Heart left ventricle (tissue), 16 donors: ENCODE data around the gene ANKRD39. TPM values are rescaled to one million over a fixed set of nuclear protein-coding genes. Genes with fewer than 3 reads are reported as not detected.

ENCODE experiments used
- ATAC-seq, 4 donors: fragments of 200-7000 bp; cut with Tn5 transposase; one replicate each; pipeline ENCODE4 v1.9.1; 2020 to 2022; ENCODE audit warnings: moderate library complexity in 4 of 4, mild to moderate bottlenecking in 3 of 4, moderate number of reproducible peaks in 1 of 4
- DNase-seq, 5 donors: peaks; one replicate each; pipeline ENCODE4 v3.0.0-alpha.2; 2020
- H3K27ac ChIP-seq, 12 donors: fragments of 200-600 bp; sonication (generic) in 4 of 12; one replicate each; pipeline versions ENCODE4 v1.5.0 to v1.8.0; 2016 to 2022; ENCODE audit warnings: mild to moderate bottlenecking in 2 of 12
- H3K27me3 ChIP-seq, 9 donors: fragments of 200-600 bp; sonication (generic) in 2 of 9; one replicate each; pipeline versions ENCODE4 v1.5.1 to v1.8.0; 2016 to 2022; ENCODE audit warnings: mild to moderate bottlenecking in 3 of 9
- H3K36me3 ChIP-seq, 9 donors: fragments of 200-600 bp; sonication (generic) in 2 of 9; one replicate each; pipeline versions ENCODE4 v1.5.0 to v1.8.0; 2018 to 2022; ENCODE audit warnings: mild to moderate bottlenecking in 2 of 9
- H3K4me1 ChIP-seq, 12 donors: fragments of 200-600 bp; sonication (generic) in 4 of 12; one replicate each; pipeline versions ENCODE4 v1.5.0 to v1.8.0; 2016 to 2022; ENCODE audit warnings: mild to moderate bottlenecking in 3 of 12
- H3K4me3 ChIP-seq, 12 donors: fragments of 200-600 bp; sonication (generic) in 4 of 12; one replicate each; pipeline versions ENCODE4 v1.5.0 to v1.8.0; 2017 to 2022; ENCODE audit warnings: mild to moderate bottlenecking in 9 of 12, moderate library complexity in 4 of 12
- H3K9me3 ChIP-seq, 12 donors: fragments of 200-600 bp; sonication (generic) in 4 of 12; one replicate each; pipeline versions ENCODE4 v1.5.0 to v1.8.0; 2016 to 2022; ENCODE audit warnings: mild to moderate bottlenecking in 1 of 12
- POLR2A ChIP-seq, 2 donors: fragments of 450-650 bp; IDR thresholded peaks; one replicate each; pipeline ENCODE4 v1.6.1; 2017; ENCODE audit warnings: antibody characterized with exemption in 2 of 2, mild to moderate bottlenecking in 2 of 2, moderate library complexity in 2 of 2
- WGBS, 4 donors: extraction: QIAGEN DNeasy Blood & Tissue Kit in 2 of 4; methylation state at CpG; one replicate each; pipeline versions ENCODE4 v1.1.5 to v1.1.7; 2013 to 2018; 5-methylcytosine and 5-hydroxymethylcytosine counted together
- intact Hi-C, 10 donors: fragments of 100-400 bp; cut with DNase I; formaldehyde crosslinking; loops; one replicate each; pipeline versions ENCODE4 v1.11.1 to v1.14.2; 2022
- polyA plus RNA-seq, 2 donors: library from polyadenylated mRNA; stranded (reverse); fragments of 200-250 nt; gene quantifications; one replicate each; pipeline ENCODE4 v1.2.3, GENCODE V29; 2013
- total RNA-seq, 9 donors: library from RNA; depleted of rRNA in 2 of 9; stranded (reverse); fragments of >200 nt in 2 of 9; fragmentation: NEBNext Ultra II Directional in 3 of 9; extraction: Animal tissue kit (Norgen Biotek cat#: 25700) in 3 of 9; gene quantifications; one replicate each; pipeline versions ENCODE4 v1.1.0 to v1.2.4, GENCODE V29; 2016 to 2023
- TF ChIP-seq, protein P1 (sequence below), 12 donors: fragments of 200-600 bp; sonication (generic) in 4 of 12; IDR thresholded peaks; one replicate each; pipeline versions ENCODE4 v1.5.0 to v1.8.0; 2018 to 2022; ENCODE audit warnings: antibody characterized with exemption in 12 of 12, mild to moderate bottlenecking in 5 of 12
- donor health status: ischemic (EF 13 %, LVEDD 7.1; RV severe dilation, severe dysfunction).
- donor health status: healthy with polysubstance abuse.
- donor health status: DM: no; HTN: yes; CAD: no.
- donor health status: DM: no; HTN: no; CAD: no.
- donor health status: ischemic (EF 25% LVEDD 6.9; RV normal size, moderate dysfunction).
- donor health status: ischemic (EF 25% LVEDD 5.7; RV mildly dilated, moderate dysfunction).
- donor health status: healthy.
- donor health status: DM: yes; HTN: yes; CAD: no.
- donor health status: ischemic (EF 35%, LVEDD 5.7; RV mildly dilated, moderate dysfunction).
- donor health status: nonischemic (EF 11% LVEDD 7.7; RV severe dilation, severe dysfunction).
- donor health status: DM: yes; HTN: yes; CAD: no.
- donor health status: PGD.
- donor health status: ischemic (EF 29% LVEDD 5.4; RV normal size, mild dysfunction).
- donor health status: nonischemic (EF 23%, LVEDD 6.1; RV moderate dilation, normal function).

The ANKRD39 gene
- total and polyA plus RNA-seq, 11 donors, result 13.3 to 33.4 (median 17.5) TPM

DNA sequence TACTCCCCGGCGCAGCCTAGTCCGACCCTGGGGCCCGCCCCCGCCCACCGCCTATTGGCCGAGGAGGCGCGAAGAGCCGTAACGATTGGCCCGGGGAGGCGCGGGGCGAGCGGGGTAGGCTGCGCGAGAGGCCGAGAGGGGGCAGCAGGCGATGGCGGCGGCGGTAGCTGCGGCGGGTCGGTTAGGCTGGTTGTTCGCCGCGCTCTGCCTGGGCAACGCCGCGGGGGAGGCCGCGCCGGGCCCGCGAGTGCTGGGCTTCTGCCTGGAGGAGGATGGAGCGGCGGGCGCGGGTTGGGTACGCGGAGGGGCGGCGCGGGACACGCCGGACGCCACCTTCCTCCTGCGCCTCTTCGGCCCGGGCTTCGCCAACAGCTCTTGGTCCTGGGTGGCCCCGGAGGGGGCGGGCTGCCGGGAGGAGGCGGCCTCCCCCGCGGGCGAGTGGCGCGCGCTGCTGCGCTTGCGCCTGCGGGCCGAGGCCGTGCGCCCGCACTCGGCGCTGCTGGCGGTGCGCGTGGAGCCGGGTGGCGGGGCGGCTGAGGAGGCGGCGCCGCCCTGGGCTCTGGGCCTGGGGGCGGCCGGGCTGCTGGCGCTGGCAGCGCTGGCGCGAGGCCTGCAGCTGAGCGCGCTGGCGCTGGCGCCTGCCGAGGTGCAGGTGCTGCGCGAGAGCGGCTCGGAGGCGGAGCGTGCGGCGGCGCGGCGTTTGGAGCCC is 41.5 kb downstream of the ANKRD39 start, which contains the start of gene CNNM3:
TSS of gene CNNM3 (plus strand) at position 142 of the 709 bp plus-strand sequence. CDS start at position 152, 10 bp downstream.
- peaks cover 3 to 70% (median 60%) of the 10 kb centered on the region in 12 donors for H3K4me1 ChIP-seq
- WGBS, 4 donors, result 0% methylated on average over 2 to 103 of the region's 103 CpGs

DNA sequence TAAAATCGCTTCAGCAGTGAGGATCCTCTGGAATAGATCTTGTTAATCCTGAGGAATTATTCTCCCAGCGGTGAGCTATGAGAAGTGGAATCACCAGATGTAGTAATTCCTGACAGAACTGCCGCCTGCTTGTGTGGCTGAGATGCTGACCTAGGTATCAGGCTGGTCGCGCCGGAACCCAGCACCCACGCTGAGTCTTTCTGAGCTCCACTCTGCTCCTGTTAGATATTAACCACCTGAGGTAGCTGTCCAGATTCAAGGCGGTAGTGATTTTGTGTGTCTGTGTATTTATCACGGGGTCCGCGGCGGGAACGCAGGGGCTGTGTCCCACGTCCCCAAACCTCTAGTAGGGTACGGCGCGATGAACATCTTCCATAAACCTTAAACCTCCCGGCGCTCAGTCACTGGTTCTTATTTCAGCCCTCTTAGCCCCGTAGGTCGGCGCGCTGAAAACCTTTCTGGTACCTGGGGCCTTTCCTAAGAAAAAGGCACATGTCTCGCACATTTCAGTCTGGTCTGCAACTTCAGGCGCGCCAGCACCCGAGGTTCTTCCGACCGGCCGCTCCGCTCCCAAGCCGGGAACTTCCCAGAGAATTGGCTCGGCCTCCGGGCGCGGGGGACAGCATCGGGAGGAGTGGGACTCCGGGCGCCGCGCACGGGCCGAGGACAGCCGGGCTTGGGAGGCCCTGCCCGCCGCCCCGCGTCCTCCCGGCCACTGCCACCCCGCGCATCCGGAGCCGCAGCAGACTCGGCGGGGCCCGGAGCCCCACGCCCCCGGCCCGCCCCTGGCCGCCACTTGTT is 42.3 kb downstream of the ANKRD39 start:
- intact Hi-C loops, result loop anchor here in 2 of 10 donors (10.0 kb wide), 2 partner anchors 181 to 281 kb away; partner anchors contain the start of genes ARID5A (in 1 of the 2) and KANSL3 (in 1 of the 2)
- no peak for DNase-seq
- peak overlapping the region; percentile 61 to 98 (median 82) for H3K4me3 ChIP-seq
- no peaks in the 10 kb centered on the region for H3K9me3 ChIP-seq
- TF ChIP-seq, protein P1, sequence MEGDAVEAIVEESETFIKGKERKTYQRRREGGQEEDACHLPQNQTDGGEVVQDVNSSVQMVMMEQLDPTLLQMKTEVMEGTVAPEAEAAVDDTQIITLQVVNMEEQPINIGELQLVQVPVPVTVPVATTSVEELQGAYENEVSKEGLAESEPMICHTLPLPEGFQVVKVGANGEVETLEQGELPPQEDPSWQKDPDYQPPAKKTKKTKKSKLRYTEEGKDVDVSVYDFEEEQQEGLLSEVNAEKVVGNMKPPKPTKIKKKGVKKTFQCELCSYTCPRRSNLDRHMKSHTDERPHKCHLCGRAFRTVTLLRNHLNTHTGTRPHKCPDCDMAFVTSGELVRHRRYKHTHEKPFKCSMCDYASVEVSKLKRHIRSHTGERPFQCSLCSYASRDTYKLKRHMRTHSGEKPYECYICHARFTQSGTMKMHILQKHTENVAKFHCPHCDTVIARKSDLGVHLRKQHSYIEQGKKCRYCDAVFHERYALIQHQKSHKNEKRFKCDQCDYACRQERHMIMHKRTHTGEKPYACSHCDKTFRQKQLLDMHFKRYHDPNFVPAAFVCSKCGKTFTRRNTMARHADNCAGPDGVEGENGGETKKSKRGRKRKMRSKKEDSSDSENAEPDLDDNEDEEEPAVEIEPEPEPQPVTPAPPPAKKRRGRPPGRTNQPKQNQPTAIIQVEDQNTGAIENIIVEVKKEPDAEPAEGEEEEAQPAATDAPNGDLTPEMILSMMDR (IDR thresholded peaks at IDR 0.05), result no peak
- peak in 1 of 2 donors; percentile 16 for TF ChIP-seq POLR2A (IDR thresholded peaks at IDR 0.05)
- peak overlapping the region; percentile 90 to 99 (median 97) for H3K27ac ChIP-seq
- ATAC-seq, result peak in 1 of 4 donors; percentile 0
- WGBS, 4 donors, result 2% methylated on average over 43 to 60 of the region's 60 CpGs
- H3K4me1 ChIP-seq, result peaks cover 3 to 71% (median 61%) of the 10 kb centered on the region in 12 donors
- peaks cover 0 to 19% (median 3%) of the 10 kb centered on the region in 9 donors for H3K36me3 ChIP-seq
- H3K27me3 ChIP-seq, result no peaks in the 10 kb centered on the region

More for the DNA sequence above, 41.5 kb downstream of the ANKRD39 start, which contains the start of gene CNNM3:
- Histone ChIP-seq H3K36me3 (peaks cover 0 to 15% (median 3%) of the 10 kb centered on the region in 9 donors), H3K27ac (peak within 1 kb of the TSS; percentile 90 to 99 (median 97)), H3K4me3 (peak within 1 kb of the TSS; percentile 61 to 98 (median 82)), H3K27me3 (no peaks in the 10 kb centered on the region), H3K9me3 (no peaks in the 10 kb centered on the region)
- TF ChIP-seq, protein P1 (IDR thresholded peaks at IDR 0.05), result peak; percentile 56 to 91 (median 72)
- peak in 1 of 2 donors; percentile 90 for TF ChIP-seq POLR2A (IDR thresholded peaks at IDR 0.05)
- intact Hi-C loops, result loop anchor here in 2 of 10 donors (10.0 kb wide), 2 partner anchors 181 to 281 kb away; partner anchors contain the start of genes ARID5A (in 1 of the 2) and KANSL3 (in 1 of the 2)
- peak; percentile 91 to 95 (median 94) for ATAC-seq
- peak; percentile 97 to 99 (median 98) for DNase-seq

DNA sequence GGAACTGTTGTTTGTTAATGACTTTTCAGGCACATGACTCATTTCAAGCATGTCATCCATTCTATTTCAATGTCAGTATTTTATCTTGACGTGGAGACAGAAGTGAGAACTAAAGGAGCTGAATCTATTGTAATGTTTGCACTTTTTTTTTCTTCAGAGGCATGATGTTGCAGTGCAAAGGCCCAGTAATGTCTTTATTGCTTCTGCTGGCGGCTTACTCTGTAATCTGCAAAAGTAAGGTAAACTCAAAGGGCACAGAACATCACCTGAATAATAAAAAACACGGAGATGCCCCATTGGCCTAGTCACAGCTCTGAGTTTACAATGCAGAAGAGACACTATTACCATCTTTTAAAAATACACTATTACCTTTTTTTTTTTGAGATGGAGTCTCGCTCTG is 44.2 kb downstream of the ANKRD39 start:
- intact Hi-C loops, result loop anchor here in 2 of 10 donors (5.0 to 10.0 kb wide), 3 partner anchors 51 to 279 kb away; partner anchors contain the start of genes ARID5A (in 1 of the 2), CNNM4 (in 1 of the 2) and KANSL3 (in 1 of the 2)
- peaks cover 3 to 71% (median 54%) of the 10 kb centered on the region in 12 donors for H3K4me1 ChIP-seq
- no peaks in the 10 kb centered on the region for H3K9me3 ChIP-seq
- H3K4me3 ChIP-seq, result no peak overlapping the region
- H3K27me3 ChIP-seq, result no peaks in the 10 kb centered on the region
- no peak for DNase-seq
- no peak for TF ChIP-seq POLR2A (IDR thresholded peaks at IDR 0.05)
- TF ChIP-seq, protein P1 (IDR thresholded peaks at IDR 0.05), result no peak
- H3K27ac ChIP-seq, result peak overlapping the region in 1 of 12 donors; percentile 42
- peaks cover 0 to 24% (median 16%) of the 10 kb centered on the region in 9 donors for H3K36me3 ChIP-seq
- WGBS, 4 donors, result 83 to 90% (median 85%) methylated on average over 4 of the region's 4 CpGs
- no peak for ATAC-seq
